Activated B cell treated with CpG ODN at 0.5 μM for 24 hours (primary cell): ENCODE results near the gene WDR64. TPM values are rescaled to one million over a fixed set of nuclear protein-coding genes. Genes with fewer than 3 reads are reported as not detected.
A peak's percentile ranks its signal among the peaks of the same experiment; 100 is the strongest.

Experiments used
- ATAC-seq: fragments of 200-7000 bp; cut with Tn5 transposase; one replicate; pipeline ENCODE4 v1.10.0; 2021; ENCODE audit warnings: low read depth, mild to moderate bottlenecking, moderate library complexity
- CTCF ChIA-PET: fragments of 350-600 bp; sonication (Branson Sonifier 250); formaldehyde crosslinking; loops from one replicate; lab custom pipeline; 2021; ENCODE audit warnings: antibody characterized with exemption; lab: Charles Lee
- POLR2A ChIA-PET: fragments of 350-600 bp; sonication (Branson Sonifier 250); formaldehyde crosslinking; loops from one replicate; lab custom pipeline; 2021; ENCODE audit warnings: antibody characterized with exemption; lab: Charles Lee
- DNase-seq: peaks from one replicate; pipeline ENCODE4 v3.0.0; 2022
- H3K27ac Mint-ChIP-seq: one replicate; pipeline ENCODE4 v1.8.0; 2020; ENCODE audit warnings: mixed read lengths
- H3K27me3 Mint-ChIP-seq: one replicate; pipeline ENCODE4 v1.8.0; 2021; ENCODE audit warnings: mixed read lengths
- H3K36me3 Mint-ChIP-seq: one replicate; pipeline ENCODE4 v1.8.0; 2021; ENCODE audit warnings: low read depth, mixed read lengths
- H3K4me1 Mint-ChIP-seq: one replicate; pipeline ENCODE4 v1.8.0; 2021; ENCODE audit warnings: mixed read lengths
- H3K4me3 Mint-ChIP-seq: one replicate; pipeline ENCODE4 v1.8.0; 2020; ENCODE audit warnings: mild to moderate bottlenecking, mixed read lengths
- H3K9me3 Mint-ChIP-seq: one replicate; pipeline ENCODE4 v1.8.0; 2020; ENCODE audit warnings: mixed read lengths
- intact Hi-C: fragments of 100-400 bp; cut with micrococcal nuclease; formaldehyde crosslinking; loops from one replicate; pipeline ENCODE4 v1.15.1; 2024
- total RNA-seq: library from RNA; stranded (reverse); gene quantifications from 2 replicates; pipeline ENCODE4 v1.2.3, GENCODE V29; 2022
- TF ChIP-seq, protein P1 (sequence below): fragments of 200-600 bp; IDR thresholded peaks from one replicate; pipeline ENCODE4 v1.8.0; 2022; ENCODE audit warnings: antibody characterized with exemption, mild to moderate bottlenecking

WDR64 gene
- total RNA-seq, 1 donor from 2014 or later, result 0.58 TPM

- intact Hi-C loops, result no loop called here
- CTCF ChIA-PET, result interaction anchor here (1.2 to 2.0 kb wide), 2 partner anchors 19 to 78 kb away, joined by 3 to 7 read pairs; no protein-coding TSS in a partner anchor
- ATAC-seq, result no peak
- Mint-ChIP-seq H3K27me3 (no peaks in the 10 kb centered on the region), H3K9me3 (no peaks in the 10 kb centered on the region), H3K36me3 (peaks cover 35% of the 10 kb centered on the region), H3K27ac (peak overlapping the region; percentile 32), H3K4me1 (peaks cover 59% of the 10 kb centered on the region), H3K4me3 (no peak overlapping the region)
- DNase-seq, result no peak
- TF ChIP-seq, protein P1, sequence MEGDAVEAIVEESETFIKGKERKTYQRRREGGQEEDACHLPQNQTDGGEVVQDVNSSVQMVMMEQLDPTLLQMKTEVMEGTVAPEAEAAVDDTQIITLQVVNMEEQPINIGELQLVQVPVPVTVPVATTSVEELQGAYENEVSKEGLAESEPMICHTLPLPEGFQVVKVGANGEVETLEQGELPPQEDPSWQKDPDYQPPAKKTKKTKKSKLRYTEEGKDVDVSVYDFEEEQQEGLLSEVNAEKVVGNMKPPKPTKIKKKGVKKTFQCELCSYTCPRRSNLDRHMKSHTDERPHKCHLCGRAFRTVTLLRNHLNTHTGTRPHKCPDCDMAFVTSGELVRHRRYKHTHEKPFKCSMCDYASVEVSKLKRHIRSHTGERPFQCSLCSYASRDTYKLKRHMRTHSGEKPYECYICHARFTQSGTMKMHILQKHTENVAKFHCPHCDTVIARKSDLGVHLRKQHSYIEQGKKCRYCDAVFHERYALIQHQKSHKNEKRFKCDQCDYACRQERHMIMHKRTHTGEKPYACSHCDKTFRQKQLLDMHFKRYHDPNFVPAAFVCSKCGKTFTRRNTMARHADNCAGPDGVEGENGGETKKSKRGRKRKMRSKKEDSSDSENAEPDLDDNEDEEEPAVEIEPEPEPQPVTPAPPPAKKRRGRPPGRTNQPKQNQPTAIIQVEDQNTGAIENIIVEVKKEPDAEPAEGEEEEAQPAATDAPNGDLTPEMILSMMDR, result no peak
- POLR2A ChIA-PET, result interaction anchor here (1.0 to 1.9 kb wide), 2 partner anchors 9 to 97 kb away, joined by 3 to 4 read pairs; partner anchors contain the start of gene KMO
Observed at GRCh38 chr1:241630005-241630404, 22.1 kb upstream of the WDR64 start.

DNA sequence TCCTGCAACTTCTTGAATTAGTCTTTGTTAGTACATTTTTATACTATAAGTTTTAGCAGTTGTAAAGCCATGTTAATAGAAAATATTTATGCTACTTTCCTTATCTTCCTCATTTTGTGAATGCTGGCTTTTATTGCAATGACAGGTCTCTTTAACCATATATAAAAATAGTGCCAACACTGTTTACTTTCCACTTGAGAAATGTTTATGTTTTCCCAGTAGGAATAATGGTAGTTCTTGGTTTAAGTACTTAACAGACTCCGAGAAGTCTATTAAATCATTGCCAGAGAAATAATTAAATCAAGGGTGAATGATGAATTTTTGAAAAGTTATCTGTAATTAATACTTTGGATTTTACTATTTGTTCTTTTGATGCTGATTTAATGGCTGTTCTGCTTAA is 21.6 kb upstream of the WDR64 start:
- Mint-ChIP-seq H3K27ac (no peak overlapping the region), H3K36me3 (peaks cover 39% of the 10 kb centered on the region), H3K27me3 (no peaks in the 10 kb centered on the region), H3K4me1 (peaks cover 63% of the 10 kb centered on the region), H3K9me3 (no peaks in the 10 kb centered on the region), H3K4me3 (no peak overlapping the region)
- intact Hi-C loops, result no loop called here
- ATAC-seq (no peak), DNase-seq (no peak)
- TF ChIP-seq, protein P1, result no peak
- ChIA-PET POLR2A (interaction anchor here (1.0 to 1.9 kb wide), 2 partner anchors 9 to 98 kb away, joined by 3 to 4 read pairs; partner anchors contain the start of gene KMO), CTCF (interaction anchor here (1.2 to 2.0 kb wide), 2 partner anchors 19 to 79 kb away, joined by 3 to 7 read pairs; no protein-coding TSS in a partner anchor)

- TF ChIP-seq, protein P1, result no peak
- intact Hi-C loops, result no loop called here
- ChIA-PET CTCF (no interaction called here), POLR2A (no interaction called here)
- Mint-ChIP-seq H3K9me3 (no peaks in the 10 kb centered on the region), H3K4me3 (no peak overlapping the region), H3K4me1 (peaks cover 68% of the 10 kb centered on the region), H3K27me3 (no peaks in the 10 kb centered on the region), H3K36me3 (peaks cover 37% of the 10 kb centered on the region), H3K27ac (no peak overlapping the region)
- ATAC-seq (no peak), DNase-seq (no peak)
Observed at GRCh38 chr1:241630899-241631298, 21.2 kb upstream of the WDR64 start.

DNA sequence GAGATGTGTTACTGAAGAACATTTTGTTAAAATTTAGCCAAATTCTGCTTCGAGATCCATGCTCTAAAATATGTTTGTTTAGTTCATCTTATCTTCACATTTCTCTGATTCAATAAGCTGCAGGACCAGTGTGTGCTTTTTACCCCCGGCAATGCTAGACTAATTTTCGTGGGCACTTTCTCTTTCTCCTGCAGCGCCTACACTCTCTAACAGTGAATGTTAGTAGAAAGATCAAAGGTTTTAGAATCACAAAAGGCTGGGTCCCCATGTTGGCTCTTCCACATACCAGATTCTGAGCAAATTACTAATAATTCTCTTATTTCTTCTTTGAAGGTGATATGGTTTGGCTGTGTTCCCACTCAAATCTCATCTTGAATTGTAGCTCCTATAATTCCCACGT is 20.4 kb upstream of the WDR64 start:
- Mint-ChIP-seq H3K27me3 (no peaks in the 10 kb centered on the region), H3K36me3 (peaks cover 36% of the 10 kb centered on the region), H3K9me3 (no peaks in the 10 kb centered on the region), H3K4me3 (no peak overlapping the region), H3K27ac (no peak overlapping the region), H3K4me1 (peaks cover 72% of the 10 kb centered on the region)
- ChIA-PET POLR2A (interaction anchor here (0.5 kb wide), 1 partner anchor 103 kb away, joined by 3 read pairs; no protein-coding TSS in a partner anchor), CTCF (no interaction called here)
- ATAC-seq (no peak), DNase-seq (no peak)
- intact Hi-C loops, result no loop called here
- TF ChIP-seq, protein P1, result no peak

DNA sequence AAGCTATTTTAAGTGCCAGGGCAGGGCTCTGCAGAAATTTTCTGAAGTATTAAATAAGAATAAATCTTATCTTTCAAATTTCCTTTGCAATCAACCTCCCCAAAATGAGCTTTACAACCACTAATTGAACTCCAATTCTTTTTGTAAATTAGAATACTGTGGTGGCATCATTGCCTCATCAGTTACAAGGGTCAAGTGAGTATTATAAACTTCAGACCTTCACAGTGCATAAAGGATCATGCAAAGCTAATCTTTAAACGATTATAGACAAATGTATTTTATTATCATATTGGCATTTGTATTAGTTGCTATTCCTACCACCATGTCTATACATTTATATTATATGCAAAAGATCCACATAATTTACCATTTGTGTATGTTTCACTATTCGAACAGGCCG is 19.1 kb upstream of the WDR64 start:
- peaks cover 36% of the 10 kb centered on the region for H3K36me3 Mint-ChIP-seq
- POLR2A ChIA-PET, result no interaction called here
- TF ChIP-seq, protein P1, result no peak
- H3K27ac Mint-ChIP-seq, result no peak overlapping the region
- H3K9me3 Mint-ChIP-seq, result no peaks in the 10 kb centered on the region
- ATAC-seq (no peak), DNase-seq (no peak)
- peaks cover 76% of the 10 kb centered on the region for H3K4me1 Mint-ChIP-seq
- intact Hi-C loops, result no loop called here
- H3K27me3 Mint-ChIP-seq, result no peaks in the 10 kb centered on the region
- CTCF ChIA-PET, result interaction anchor here (1.8 kb wide), 1 partner anchor 22 kb away, joined by 8 read pairs; no protein-coding TSS in a partner anchor
- H3K4me3 Mint-ChIP-seq, result no peak overlapping the region
